ENCODE data around the gene PNMA1. TPM values are rescaled to one million over a fixed set of nuclear protein-coding genes. Genes with fewer than 3 reads are reported as not detected.

Gene PNMA1
- total and polyA plus RNA-seq, 2 of the 13 experiments (the other 11 are each of a cell fraction or from before 2014, with no cell fraction given), result 7.0 to 8.3 TPM

DNA sequence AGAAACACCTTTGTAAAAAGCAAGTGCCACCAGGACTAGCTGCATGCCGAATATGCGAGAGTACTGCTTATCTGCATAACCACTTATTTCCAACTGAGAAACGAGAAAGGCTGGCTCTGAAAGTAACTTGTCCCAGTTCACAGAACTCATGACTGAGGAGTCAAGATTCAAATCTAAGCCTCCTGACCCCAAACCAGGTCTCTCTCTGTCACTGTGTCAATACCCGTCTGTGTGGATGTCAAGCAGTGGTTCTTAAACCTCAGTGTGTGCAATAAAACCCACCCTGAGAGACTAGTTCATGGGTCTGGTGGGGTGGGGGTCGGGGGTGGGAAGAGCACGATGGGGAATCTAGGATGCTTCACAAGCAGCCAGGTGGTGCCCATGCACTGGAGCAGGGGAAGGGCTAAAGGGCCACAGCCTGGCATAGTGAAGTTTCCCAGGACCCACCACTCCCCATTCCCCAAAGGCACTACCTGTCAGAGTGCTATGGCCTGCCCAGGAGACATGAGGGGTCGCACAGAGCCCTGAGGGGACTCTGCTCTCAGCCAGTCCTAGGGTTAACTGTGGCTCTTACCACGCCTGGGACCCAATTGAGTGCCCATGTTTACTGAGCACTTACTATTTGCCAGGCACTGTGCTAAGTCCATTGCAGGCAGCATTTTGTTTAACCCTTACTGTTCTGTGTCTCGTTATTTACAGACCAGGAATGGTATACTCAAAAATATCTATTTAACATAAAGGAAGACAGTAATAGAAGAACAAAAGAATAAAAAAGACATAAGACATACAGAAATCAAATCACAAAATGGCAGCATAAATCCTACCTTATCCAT, 33.4 kb upstream of the PNMA1 start (continued):
- TF ChIP-seq, protein P1, sequence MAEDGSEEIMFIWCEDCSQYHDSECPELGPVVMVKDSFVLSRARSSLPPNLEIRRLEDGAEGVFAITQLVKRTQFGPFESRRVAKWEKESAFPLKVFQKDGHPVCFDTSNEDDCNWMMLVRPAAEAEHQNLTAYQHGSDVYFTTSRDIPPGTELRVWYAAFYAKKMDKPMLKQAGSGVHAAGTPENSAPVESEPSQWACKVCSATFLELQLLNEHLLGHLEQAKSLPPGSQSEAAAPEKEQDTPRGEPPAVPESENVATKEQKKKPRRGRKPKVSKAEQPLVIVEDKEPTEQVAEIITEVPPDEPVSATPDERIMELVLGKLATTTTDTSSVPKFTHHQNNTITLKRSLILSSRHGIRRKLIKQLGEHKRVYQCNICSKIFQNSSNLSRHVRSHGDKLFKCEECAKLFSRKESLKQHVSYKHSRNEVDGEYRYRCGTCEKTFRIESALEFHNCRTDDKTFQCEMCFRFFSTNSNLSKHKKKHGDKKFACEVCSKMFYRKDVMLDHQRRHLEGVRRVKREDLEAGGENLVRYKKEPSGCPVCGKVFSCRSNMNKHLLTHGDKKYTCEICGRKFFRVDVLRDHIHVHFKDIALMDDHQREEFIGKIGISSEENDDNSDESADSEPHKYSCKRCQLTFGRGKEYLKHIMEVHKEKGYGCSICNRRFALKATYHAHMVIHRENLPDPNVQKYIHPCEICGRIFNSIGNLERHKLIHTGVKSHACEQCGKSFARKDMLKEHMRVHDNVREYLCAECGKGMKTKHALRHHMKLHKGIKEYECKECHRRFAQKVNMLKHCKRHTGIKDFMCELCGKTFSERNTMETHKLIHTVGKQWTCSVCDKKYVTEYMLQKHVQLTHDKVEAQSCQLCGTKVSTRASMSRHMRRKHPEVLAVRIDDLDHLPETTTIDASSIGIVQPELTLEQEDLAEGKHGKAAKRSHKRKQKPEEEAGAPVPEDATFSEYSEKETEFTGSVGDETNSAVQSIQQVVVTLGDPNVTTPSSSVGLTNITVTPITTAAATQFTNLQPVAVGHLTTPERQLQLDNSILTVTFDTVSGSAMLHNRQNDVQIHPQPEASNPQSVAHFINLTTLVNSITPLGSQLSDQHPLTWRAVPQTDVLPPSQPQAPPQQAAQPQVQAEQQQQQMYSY (CRISPR knock-in tag; IDR thresholded peaks at IDR 0.05), result no peak
- TF ChIP-seq ZBTB1 (CRISPR knock-in tag; IDR thresholded peaks at IDR 0.05; ENCODE audit: borderline replicate concordance) (no peak), NCOR1 (IDR thresholded peaks at IDR 0.05; ENCODE audit: borderline replicate concordance, low read length) (no peak), HNF4A (CRISPR knock-in tag; IDR thresholded peaks at IDR 0.05) (peak; percentile 47), ZNF136 (CRISPR knock-in tag; IDR thresholded peaks at IDR 0.05; ENCODE audit: low read depth) (no peak), HNF4G (IDR thresholded peaks at IDR 0.05; ENCODE audit: borderline replicate concordance, low read depth, low read length) (peak; percentile 67; the same call in 1 of the 2 replicates), HNF4G (CRISPR knock-in tag; IDR thresholded peaks at IDR 0.05; ENCODE audit: borderline replicate concordance, low read depth) (no peak), ZNF224 (CRISPR knock-in tag; IDR thresholded peaks at IDR 0.05) (no peak), ZNF44 (CRISPR knock-in tag; IDR thresholded peaks at IDR 0.05) (no peak), GLI4 (CRISPR knock-in tag; IDR thresholded peaks at IDR 0.05; ENCODE audit: borderline replicate concordance) (no peak), ZNF205 (CRISPR knock-in tag; IDR thresholded peaks at IDR 0.05) (peak; percentile 99), HDAC1 (CRISPR knock-in tag; IDR thresholded peaks at IDR 0.05) (no peak), ZBTB42 (CRISPR knock-in tag; IDR thresholded peaks at IDR 0.05) (no peak), NFIB (CRISPR knock-in tag; IDR thresholded peaks at IDR 0.05; ENCODE audit: borderline replicate concordance) (no peak), SIN3A (IDR thresholded peaks at IDR 0.05; ENCODE audit: borderline replicate concordance, low read depth, low read length) (no peak), ETV5 (CRISPR knock-in tag; IDR thresholded peaks at IDR 0.05; ENCODE audit: borderline replicate concordance) (no peak)
- TF ChIP-seq, protein P2, sequence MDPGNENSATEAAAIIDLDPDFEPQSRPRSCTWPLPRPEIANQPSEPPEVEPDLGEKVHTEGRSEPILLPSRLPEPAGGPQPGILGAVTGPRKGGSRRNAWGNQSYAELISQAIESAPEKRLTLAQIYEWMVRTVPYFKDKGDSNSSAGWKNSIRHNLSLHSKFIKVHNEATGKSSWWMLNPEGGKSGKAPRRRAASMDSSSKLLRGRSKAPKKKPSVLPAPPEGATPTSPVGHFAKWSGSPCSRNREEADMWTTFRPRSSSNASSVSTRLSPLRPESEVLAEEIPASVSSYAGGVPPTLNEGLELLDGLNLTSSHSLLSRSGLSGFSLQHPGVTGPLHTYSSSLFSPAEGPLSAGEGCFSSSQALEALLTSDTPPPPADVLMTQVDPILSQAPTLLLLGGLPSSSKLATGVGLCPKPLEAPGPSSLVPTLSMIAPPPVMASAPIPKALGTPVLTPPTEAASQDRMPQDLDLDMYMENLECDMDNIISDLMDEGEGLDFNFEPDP (CRISPR knock-in tag; conservative IDR thresholded peaks at IDR 0.05), result 0 out of 2 replicates have a peak, but pooled peaks have one; percentile 38

Measured in HepG2 (cell line).